Retinal pigment epithelial cell (primary cell): ENCODE results near the gene USP17L26.
"Not testable (repeated sequence)": the region's sequence is repeated elsewhere in the genome, so short reads cannot be mapped to it uniquely, and the experiment has no call there.

Source experiments
- DNase-seq: peaks from one replicate; pipeline ENCODE4 v3.0.0-alpha.2; 2010; ENCODE audit warnings: low read depth
- H3K4me3 ChIP-seq: 2 replicates; pipeline ENCODE4 v1.5.1; 2011; ENCODE audit warnings: mild to moderate bottlenecking, low read length, control low read depth, moderate library complexity
- TF ChIP-seq, protein P1 (sequence below): conservative IDR thresholded peaks from 2 replicates; pipeline ENCODE4 v1.5.1; 2011; ENCODE audit warnings: low read depth, low read length, control low read depth, inconsistent platforms

The USP17L26 gene, protein sequence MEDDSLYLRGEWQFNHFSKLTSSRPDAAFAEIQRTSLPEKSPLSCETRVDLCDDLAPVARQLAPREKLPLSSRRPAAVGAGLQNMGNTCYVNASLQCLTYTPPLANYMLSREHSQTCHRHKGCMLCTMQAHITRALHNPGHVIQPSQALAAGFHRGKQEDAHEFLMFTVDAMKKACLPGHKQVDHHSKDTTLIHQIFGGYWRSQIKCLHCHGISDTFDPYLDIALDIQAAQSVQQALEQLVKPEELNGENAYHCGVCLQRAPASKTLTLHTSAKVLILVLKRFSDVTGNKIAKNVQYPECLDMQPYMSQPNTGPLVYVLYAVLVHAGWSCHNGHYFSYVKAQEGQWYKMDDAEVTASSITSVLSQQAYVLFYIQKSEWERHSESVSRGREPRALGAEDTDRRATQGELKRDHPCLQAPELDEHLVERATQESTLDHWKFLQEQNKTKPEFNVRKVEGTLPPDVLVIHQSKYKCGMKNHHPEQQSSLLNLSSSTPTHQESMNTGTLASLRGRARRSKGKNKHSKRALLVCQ

DNA sequence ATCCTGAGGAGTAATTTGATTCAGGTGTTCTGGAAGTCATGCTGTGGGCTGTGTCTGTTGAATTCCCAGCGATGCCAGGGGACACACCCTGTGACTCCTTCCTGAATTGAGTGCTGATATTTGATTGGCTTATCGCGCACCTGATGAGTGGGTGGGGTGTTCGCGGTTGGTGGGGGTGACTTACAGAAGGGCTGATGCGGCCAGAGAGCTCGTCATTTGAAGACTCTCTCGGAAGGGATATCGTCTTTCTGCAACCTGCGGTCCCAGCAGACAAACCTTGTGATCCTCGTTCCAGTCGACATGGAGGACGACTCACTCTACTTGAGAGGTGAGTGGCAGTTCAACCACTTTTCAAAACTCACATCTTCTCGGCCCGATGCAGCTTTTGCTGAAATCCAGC lies at the start of gene USP17L26:
Gene USP17L26, plus strand, starts transcription at position 301 of the 400 bp plus-strand sequence. Its CDS starts 0 bp downstream, at position 301.
- not testable (repeated sequence) for H3K4me3 ChIP-seq, DNase-seq

DNA sequence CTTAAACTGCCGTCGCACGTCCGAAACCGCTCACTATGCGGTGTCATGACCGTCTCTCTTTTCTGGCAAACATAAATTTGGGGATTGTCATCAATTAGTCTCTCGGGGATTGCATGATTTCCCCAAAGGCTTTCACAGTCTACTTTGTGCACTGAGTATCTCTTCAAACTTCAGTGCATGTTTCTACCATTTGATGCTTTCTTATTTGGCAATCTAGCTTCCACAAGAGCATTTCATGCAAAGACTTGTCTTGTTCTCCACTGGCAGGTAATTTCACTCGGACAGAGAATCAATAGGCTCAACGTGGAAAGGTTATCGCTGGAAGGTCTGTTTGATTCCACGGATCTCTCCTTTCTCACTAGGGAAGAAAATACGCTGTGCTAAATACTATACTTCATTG lies 10.3 kb upstream of the USP17L26 start:
- not testable (repeated sequence) for H3K4me3 ChIP-seq, DNase-seq

DNA sequence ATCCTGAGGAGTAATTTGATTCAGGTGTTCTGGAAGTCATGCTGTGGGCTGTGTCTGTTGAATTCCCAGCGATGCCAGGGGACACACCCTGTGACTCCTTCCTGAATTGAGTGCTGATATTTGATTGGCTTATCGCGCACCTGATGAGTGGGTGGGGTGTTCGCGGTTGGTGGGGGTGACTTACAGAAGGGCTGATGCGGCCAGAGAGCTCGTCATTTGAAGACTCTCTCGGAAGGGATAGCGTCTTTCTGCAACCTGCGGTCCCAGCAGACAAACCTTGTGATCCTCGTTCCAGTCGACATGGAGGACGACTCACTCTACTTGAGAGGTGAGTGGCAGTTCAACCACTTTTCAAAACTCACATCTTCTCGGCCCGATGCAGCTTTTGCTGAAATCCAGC lies 9.6 kb upstream of the USP17L26 start, which contains the start of gene USP17L24:
Gene USP17L24, plus strand, starts transcription at position 301 of the 400 bp plus-strand sequence. Its CDS starts 0 bp downstream, at position 301.
- DNase-seq, H3K4me3 ChIP-seq: not testable (repeated sequence)

DNA sequence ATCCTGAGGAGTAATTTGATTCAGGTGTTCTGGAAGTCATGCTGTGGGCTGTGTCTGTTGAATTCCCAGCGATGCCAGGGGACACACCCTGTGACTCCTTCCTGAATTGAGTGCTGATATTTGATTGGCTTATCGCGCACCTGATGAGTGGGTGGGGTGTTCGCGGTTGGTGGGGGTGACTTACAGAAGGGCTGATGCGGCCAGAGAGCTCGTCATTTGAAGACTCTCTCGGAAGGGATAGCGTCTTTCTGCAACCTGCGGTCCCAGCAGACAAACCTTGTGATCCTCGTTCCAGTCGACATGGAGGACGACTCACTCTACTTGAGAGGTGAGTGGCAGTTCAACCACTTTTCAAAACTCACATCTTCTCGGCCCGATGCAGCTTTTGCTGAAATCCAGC lies 4.8 kb upstream of the USP17L26 start, which contains the start of gene USP17L25:
Gene USP17L25, plus strand, starts transcription at position 301 of the 400 bp plus-strand sequence. Its CDS starts 0 bp downstream, at position 301.
- not testable (repeated sequence) for DNase-seq, H3K4me3 ChIP-seq

DNA sequence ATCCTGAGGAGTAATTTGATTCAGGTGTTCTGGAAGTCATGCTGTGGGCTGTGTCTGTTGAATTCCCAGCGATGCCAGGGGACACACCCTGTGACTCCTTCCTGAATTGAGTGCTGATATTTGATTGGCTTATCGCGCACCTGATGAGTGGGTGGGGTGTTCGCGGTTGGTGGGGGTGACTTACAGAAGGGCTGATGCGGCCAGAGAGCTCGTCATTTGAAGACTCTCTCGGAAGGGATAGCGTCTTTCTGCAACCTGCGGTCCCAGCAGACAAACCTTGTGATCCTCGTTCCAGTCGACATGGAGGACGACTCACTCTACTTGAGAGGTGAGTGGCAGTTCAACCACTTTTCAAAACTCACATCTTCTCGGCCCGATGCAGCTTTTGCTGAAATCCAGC lies 4.6 kb downstream of the USP17L26 start, which contains the start of gene USP17L5:
Gene USP17L5, plus strand, starts transcription at position 301 of the 400 bp plus-strand sequence. Its CDS starts 0 bp downstream, at position 301.
- not testable (repeated sequence) for H3K4me3 ChIP-seq, DNase-seq

DNA sequence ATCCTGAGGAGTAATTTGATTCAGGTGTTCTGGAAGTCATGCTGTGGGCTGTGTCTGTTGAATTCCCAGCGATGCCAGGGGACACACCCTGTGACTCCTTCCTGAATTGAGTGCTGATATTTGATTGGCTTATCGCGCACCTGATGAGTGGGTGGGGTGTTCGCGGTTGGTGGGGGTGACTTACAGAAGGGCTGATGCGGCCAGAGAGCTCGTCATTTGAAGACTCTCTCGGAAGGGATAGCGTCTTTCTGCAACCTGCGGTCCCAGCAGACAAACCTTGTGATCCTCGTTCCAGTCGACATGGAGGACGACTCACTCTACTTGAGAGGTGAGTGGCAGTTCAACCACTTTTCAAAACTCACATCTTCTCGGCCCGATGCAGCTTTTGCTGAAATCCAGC lies 9.4 kb downstream of the USP17L26 start, which contains the start of gene USP17L27:
Gene USP17L27, plus strand, starts transcription at position 301 of the 400 bp plus-strand sequence. Its CDS starts 0 bp downstream, at position 301.
- not testable (repeated sequence) for H3K4me3 ChIP-seq, DNase-seq

DNA sequence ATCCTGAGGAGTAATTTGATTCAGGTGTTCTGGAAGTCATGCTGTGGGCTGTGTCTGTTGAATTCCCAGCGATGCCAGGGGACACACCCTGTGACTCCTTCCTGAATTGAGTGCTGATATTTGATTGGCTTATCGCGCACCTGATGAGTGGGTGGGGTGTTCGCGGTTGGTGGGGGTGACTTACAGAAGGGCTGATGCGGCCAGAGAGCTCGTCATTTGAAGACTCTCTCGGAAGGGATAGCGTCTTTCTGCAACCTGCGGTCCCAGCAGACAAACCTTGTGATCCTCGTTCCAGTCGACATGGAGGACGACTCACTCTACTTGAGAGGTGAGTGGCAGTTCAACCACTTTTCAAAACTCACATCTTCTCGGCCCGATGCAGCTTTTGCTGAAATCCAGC lies 14.1 kb downstream of the USP17L26 start, which contains the start of gene USP17L28:
Gene USP17L28, plus strand, starts transcription at position 301 of the 400 bp plus-strand sequence. Its CDS starts 0 bp downstream, at position 301.
- not testable (repeated sequence) for DNase-seq

DNA sequence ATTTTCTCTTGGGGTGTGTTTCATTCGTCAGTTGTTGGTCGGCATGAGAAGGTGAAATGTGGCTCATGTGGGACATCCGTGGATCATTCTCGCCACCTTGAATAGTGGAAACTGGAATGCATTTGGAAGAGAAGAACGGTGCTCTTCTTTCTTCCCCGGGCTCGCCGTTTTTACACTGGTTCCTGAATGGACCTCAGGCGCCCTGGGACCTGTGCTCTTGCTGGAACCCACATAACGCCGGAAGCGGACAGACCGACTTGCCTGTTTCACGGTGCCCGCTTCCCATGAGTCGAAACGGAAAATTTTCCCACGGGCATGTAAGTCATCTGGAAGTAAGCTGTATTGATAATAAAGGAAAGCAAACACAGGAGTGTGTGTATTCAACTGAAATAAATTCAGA lies 16.4 kb downstream of the USP17L26 start:
- not testable (repeated sequence) for DNase-seq, H3K4me3 ChIP-seq

More for the DNA sequence above, 14.1 kb downstream of the USP17L26 start, which contains the start of gene USP17L28:
- H3K4me3 ChIP-seq = not testable (repeated sequence)

DNA sequence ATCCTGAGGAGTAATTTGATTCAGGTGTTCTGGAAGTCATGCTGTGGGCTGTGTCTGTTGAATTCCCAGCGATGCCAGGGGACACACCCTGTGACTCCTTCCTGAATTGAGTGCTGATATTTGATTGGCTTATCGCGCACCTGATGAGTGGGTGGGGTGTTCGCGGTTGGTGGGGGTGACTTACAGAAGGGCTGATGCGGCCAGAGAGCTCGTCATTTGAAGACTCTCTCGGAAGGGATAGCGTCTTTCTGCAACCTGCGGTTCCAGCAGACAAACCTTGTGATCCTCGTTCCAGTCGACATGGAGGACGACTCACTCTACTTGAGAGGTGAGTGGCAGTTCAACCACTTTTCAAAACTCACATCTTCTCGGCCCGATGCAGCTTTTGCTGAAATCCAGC lies 18.9 kb downstream of the USP17L26 start, which contains the start of gene USP17L29:
Gene USP17L29, plus strand, starts transcription at position 301 of the 400 bp plus-strand sequence. Its CDS starts 0 bp downstream, at position 301.
- DNase-seq, H3K4me3 ChIP-seq: not testable (repeated sequence)

DNA sequence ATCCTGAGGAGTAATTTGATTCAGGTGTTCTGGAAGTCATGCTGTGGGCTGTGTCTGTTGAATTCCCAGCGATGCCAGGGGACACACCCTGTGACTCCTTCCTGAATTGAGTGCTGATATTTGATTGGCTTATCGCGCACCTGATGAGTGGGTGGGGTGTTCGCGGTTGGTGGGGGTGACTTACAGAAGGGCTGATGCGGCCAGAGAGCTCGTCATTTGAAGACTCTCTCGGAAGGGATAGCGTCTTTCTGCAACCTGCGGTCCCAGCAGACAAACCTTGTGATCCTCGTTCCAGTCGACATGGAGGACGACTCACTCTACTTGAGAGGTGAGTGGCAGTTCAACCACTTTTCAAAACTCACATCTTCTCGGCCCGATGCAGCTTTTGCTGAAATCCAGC lies 28.4 kb downstream of the USP17L26 start, which contains the start of gene USP17L30:
Gene USP17L30, plus strand, starts transcription at position 301 of the 400 bp plus-strand sequence. Its CDS starts 0 bp downstream, at position 301.
- not testable (repeated sequence) for H3K4me3 ChIP-seq, DNase-seq

DNA sequence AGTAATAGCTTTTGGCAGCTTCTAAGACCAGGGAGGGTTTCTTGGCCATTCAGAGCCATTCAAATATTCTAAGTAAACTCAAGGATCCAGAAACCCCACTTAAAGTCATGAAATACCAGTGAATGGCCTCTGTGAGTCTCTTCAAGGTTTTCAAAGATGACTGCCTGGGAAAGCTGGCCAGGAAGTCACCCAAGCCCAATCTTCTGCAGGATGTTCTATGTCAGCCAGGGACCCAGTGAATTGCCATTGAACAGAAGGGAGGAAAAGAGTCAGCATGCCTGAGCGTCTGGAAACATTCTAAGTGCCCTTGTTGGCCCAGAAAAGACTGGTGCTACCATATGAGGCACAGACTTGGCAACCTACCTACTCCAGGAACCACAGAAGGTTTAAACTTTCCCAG lies 45.4 kb downstream of the USP17L26 start:
- not testable (repeated sequence) for DNase-seq

DNA sequence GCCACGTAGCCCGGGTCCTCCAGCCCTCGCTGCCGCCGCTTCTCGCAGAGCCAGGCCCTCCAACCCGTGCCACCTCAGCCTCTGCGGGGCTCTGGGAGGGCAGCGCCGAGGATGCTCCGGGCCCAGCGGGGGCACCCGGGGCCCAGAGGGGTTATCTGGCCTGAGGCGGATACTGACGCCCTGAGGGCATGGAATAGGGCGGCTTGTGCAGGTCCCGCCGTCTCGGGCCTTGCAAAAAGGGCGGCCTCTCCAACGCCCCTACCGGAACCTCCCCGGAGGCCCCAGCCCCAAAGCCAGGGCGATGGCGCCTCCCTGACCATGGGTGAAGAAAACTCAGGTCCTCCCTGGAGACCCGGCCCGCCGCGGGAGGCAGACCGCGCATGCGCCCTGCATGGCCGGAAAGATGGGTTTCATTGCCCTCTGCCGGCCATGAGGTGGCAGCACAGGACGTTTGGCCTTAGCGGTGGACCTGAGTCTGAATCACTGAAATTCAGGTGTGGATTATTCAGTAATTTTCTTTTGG lies 46.6 kb downstream of the USP17L26 start:
- TF ChIP-seq, protein P1, sequence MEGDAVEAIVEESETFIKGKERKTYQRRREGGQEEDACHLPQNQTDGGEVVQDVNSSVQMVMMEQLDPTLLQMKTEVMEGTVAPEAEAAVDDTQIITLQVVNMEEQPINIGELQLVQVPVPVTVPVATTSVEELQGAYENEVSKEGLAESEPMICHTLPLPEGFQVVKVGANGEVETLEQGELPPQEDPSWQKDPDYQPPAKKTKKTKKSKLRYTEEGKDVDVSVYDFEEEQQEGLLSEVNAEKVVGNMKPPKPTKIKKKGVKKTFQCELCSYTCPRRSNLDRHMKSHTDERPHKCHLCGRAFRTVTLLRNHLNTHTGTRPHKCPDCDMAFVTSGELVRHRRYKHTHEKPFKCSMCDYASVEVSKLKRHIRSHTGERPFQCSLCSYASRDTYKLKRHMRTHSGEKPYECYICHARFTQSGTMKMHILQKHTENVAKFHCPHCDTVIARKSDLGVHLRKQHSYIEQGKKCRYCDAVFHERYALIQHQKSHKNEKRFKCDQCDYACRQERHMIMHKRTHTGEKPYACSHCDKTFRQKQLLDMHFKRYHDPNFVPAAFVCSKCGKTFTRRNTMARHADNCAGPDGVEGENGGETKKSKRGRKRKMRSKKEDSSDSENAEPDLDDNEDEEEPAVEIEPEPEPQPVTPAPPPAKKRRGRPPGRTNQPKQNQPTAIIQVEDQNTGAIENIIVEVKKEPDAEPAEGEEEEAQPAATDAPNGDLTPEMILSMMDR = peak; percentile 22
- H3K4me3 ChIP-seq = peak overlapping the region; percentile 21
- not testable (repeated sequence) for DNase-seq

More for the DNA sequence above, 45.4 kb downstream of the USP17L26 start:
- not testable (repeated sequence) for H3K4me3 ChIP-seq

DNA sequence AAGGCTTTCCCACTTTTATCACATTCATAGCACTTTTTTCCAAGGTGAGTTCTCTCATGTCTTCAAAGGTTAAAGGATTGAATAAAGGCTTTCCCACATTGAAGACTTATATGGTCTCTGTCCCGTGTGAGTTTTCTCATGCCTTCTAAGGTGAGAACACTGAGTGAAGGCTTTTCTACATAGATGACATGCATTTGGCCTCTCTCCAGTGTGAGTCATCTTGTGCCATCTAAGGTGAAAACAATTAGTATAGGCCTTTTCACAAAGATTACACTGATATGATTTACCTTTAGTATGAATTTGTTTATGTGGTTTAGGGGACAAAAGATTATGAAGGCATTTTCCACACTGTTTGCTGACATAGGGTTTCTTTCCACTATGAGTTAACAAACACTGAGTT lies 49.7 kb downstream of the USP17L26 start:
- TF ChIP-seq, protein P1 = no peak
- no peak overlapping the region for H3K4me3 ChIP-seq
- DNase-seq = no peak
